ENCODE results near the gene HORMAD2. TPM values are rescaled to one million over a fixed set of nuclear protein-coding genes. Genes with fewer than 3 reads are reported as not detected.

The HORMAD2 gene
- total RNA-seq, 4 donors from 2014 or later, result not detected

GRCh38 chr22:30144391-30144790 lies 64.1 kb downstream of the HORMAD2 start:
- Histone ChIP-seq H3K36me3 (no peaks in the 10 kb centered on the region), H3K27me3 (peaks cover 0 to 12% (median 10%) of the 10 kb centered on the region in 3 donors), H3K9me3 (no peaks in the 10 kb centered on the region), H3K4me1 (no peaks in the 10 kb centered on the region), H3K4me3 (no peak overlapping the region), H3K27ac (no peak overlapping the region)
- in situ Hi-C loops (cut with MboI; ENCODE audit: low sequenced_read_pairs in 4 of 4) (no loop called here), intact Hi-C loops (cut with DNase I; ENCODE audit: low total_unique reads) (no loop called here)
- DNase-seq (no peak), ATAC-seq (no peak)
- TF ChIP-seq POLR2A (IDR thresholded peaks at IDR 0.05) (no peak), CTCF (IDR thresholded peaks at IDR 0.05 in 4 of 5, conservative IDR thresholded peaks at IDR 0.05 in 1 of 5) (no peak)

DNA sequence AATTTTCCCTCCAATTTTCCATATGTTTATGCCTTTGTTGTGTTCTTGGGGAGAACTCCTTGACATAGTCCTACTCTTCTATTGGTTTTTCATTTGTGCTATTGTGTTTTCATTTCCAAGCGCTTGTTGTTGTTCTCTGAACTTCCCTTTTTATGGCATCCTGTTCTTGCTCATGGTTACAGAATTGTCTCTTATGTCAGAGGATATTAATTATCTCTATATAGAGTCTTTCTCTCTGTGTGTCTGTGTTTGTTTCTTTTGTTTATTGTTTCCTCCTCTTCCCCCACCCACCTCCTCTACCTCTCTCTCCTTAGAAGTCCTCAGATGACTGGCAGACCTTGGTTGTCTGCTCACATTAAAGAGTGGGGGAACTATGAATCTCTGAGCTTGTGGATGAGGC lies 69.9 kb downstream of the HORMAD2 start:
- H3K4me1 ChIP-seq, result no peaks in the 10 kb centered on the region
- DNase-seq (no peak), ATAC-seq (no peak)
- no peaks in the 10 kb centered on the region for H3K9me3 ChIP-seq
- intact Hi-C loops (cut with DNase I; ENCODE audit: low total_unique reads), result no loop called here
- no peak overlapping the region for H3K4me3 ChIP-seq
- H3K36me3 ChIP-seq, result no peaks in the 10 kb centered on the region
- peaks cover 0 to 9% (median 2%) of the 10 kb centered on the region in 3 donors for H3K27me3 ChIP-seq
- in situ Hi-C loops (cut with MboI; ENCODE audit: low sequenced_read_pairs in 4 of 4), result no loop called here
- TF ChIP-seq POLR2A (IDR thresholded peaks at IDR 0.05) (no peak), CTCF (IDR thresholded peaks at IDR 0.05 in 4 of 5, conservative IDR thresholded peaks at IDR 0.05 in 1 of 5) (no peak)
- H3K27ac ChIP-seq, result no peak overlapping the region

DNA sequence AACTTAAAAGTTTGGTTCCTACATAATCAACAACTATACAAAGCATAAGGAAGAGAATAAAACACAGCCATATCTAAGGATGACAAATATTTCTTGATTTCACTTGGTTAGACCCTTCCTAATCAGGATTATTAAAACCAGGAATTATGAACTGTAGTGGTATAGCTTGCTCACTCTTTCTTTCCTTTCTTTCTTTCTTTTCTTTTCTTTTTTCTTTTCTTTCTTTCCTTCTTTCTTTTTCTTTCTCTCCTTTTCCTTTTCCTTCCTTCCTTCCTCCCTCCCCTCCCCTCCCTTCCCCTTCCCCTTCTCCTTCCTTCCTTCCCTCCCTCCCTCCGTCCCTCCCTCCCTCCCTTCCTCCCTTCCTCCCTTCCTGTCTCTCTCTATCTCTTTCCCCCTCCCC lies 78.0 kb downstream of the HORMAD2 start:
- Histone ChIP-seq H3K27me3 (peaks cover 0 to 7% (median 5%) of the 10 kb centered on the region in 3 donors), H3K4me3 (no peak overlapping the region), H3K36me3 (no peaks in the 10 kb centered on the region), H3K4me1 (no peaks in the 10 kb centered on the region), H3K9me3 (no peaks in the 10 kb centered on the region), H3K27ac (no peak overlapping the region)
- TF ChIP-seq POLR2A (IDR thresholded peaks at IDR 0.05), result no peak
- no peak for TF ChIP-seq CTCF (IDR thresholded peaks at IDR 0.05 in 4 of 5, conservative IDR thresholded peaks at IDR 0.05 in 1 of 5)
- intact Hi-C loops (cut with DNase I; ENCODE audit: low total_unique reads), result no loop called here
- DNase-seq, result no peak
- in situ Hi-C loops (cut with MboI; ENCODE audit: low sequenced_read_pairs in 4 of 4), result no loop called here
- ATAC-seq, result no peak

GRCh38 chr22:30158744-30159500 lies 78.7 kb downstream of the HORMAD2 start:
- H3K4me1 ChIP-seq, result no peaks in the 10 kb centered on the region

More at GRCh38 chr22:30158744-30159500, 78.7 kb downstream of the HORMAD2 start:
- H3K27ac ChIP-seq, result no peak overlapping the region
- no peaks in the 10 kb centered on the region for H3K9me3 ChIP-seq
- H3K36me3 ChIP-seq, result no peaks in the 10 kb centered on the region
- H3K4me3 ChIP-seq, result no peak overlapping the region
- H3K27me3 ChIP-seq, result peaks cover 0 to 7% (median 5%) of the 10 kb centered on the region in 3 donors
- no peak for ATAC-seq
- in situ Hi-C loops (cut with MboI; ENCODE audit: low sequenced_read_pairs in 4 of 4) (no loop called here), intact Hi-C loops (cut with DNase I; ENCODE audit: low total_unique reads) (no loop called here)
- DNase-seq, result no peak
- TF ChIP-seq POLR2A (IDR thresholded peaks at IDR 0.05) (no peak), CTCF (IDR thresholded peaks at IDR 0.05 in 4 of 5, conservative IDR thresholded peaks at IDR 0.05 in 1 of 5) (no peak)

All from gastrocnemius medialis (tissue), 4 donors.